ENCODE data around the gene KRT79.

KRT79 gene

GRCh38 chr12:52851787-52852186, 17.7 kb upstream of the KRT79 start:
- H3K27me3 ChIP-seq (ENCODE audit: control insufficient read depth, insufficient read depth, low read length): peaks cover 7% of the 10 kb centered on the region
- H3K9ac ChIP-seq (ENCODE audit: low read length): no peak overlapping the region
- H3K9me3 ChIP-seq (ENCODE audit: control insufficient read depth, low read length): no peaks in the 10 kb centered on the region
- H3K36me3 ChIP-seq (ENCODE audit: control insufficient read depth, insufficient read depth, low read length): no peaks in the 10 kb centered on the region
- H3K4me3 ChIP-seq (ENCODE audit: low read length): no peak overlapping the region
- H3K4me1 ChIP-seq (ENCODE audit: control insufficient read depth, insufficient read depth, low read length): no peaks in the 10 kb centered on the region

- Histone ChIP-seq H3K27me3 (ENCODE audit: control insufficient read depth, insufficient read depth, low read length) (peaks cover 7% of the 10 kb centered on the region), H3K9ac (ENCODE audit: low read length) (no peak overlapping the region), H3K4me1 (ENCODE audit: control insufficient read depth, insufficient read depth, low read length) (no peaks in the 10 kb centered on the region), H3K36me3 (ENCODE audit: control insufficient read depth, insufficient read depth, low read length) (no peaks in the 10 kb centered on the region), H3K4me3 (ENCODE audit: low read length) (no peak overlapping the region), H3K9me3 (ENCODE audit: control insufficient read depth, low read length) (no peaks in the 10 kb centered on the region)
These were observed 16.6 kb upstream of the KRT79 start for GRCh38 chr12:52850681-52851080.

- Histone ChIP-seq H3K4me1 (ENCODE audit: control insufficient read depth, insufficient read depth, low read length) (no peaks in the 10 kb centered on the region), H3K36me3 (ENCODE audit: control insufficient read depth, insufficient read depth, low read length) (no peaks in the 10 kb centered on the region), H3K9me3 (ENCODE audit: control insufficient read depth, low read length) (no peaks in the 10 kb centered on the region), H3K9ac (ENCODE audit: low read length) (no peak overlapping the region), H3K27me3 (ENCODE audit: control insufficient read depth, insufficient read depth, low read length) (peaks cover 7% of the 10 kb centered on the region), H3K4me3 (ENCODE audit: low read length) (no peak overlapping the region)
These were observed 15.4 kb upstream of the KRT79 start for GRCh38 chr12:52849511-52849910.

GRCh38 chr12:52848661-52849255, 14.6 kb upstream of the KRT79 start, which contains the start of gene KRT78:
Gene KRT78, minus strand, starts transcription at chr12:52848994. Its CDS starts 64 bp downstream, at chr12:52848930.
- H3K27me3 ChIP-seq (ENCODE audit: control insufficient read depth, insufficient read depth, low read length): peaks cover 7% of the 10 kb centered on the region
- no peaks in the 10 kb centered on the region for H3K9me3 ChIP-seq (ENCODE audit: control insufficient read depth, low read length)
- no peaks in the 10 kb centered on the region for H3K36me3 ChIP-seq (ENCODE audit: control insufficient read depth, insufficient read depth, low read length)
- H3K4me3 ChIP-seq (ENCODE audit: low read length): no peak within 1 kb of the TSS
- H3K9ac ChIP-seq (ENCODE audit: low read length): no peak within 1 kb of the TSS
- no peaks in the 10 kb centered on the region for H3K4me1 ChIP-seq (ENCODE audit: control insufficient read depth, insufficient read depth, low read length)

- Histone ChIP-seq H3K27me3 (ENCODE audit: control insufficient read depth, insufficient read depth, low read length) (peaks cover 4% of the 10 kb centered on the region), H3K36me3 (ENCODE audit: control insufficient read depth, insufficient read depth, low read length) (no peaks in the 10 kb centered on the region), H3K4me1 (ENCODE audit: control insufficient read depth, insufficient read depth, low read length) (no peaks in the 10 kb centered on the region), H3K4me3 (ENCODE audit: low read length) (no peak overlapping the region), H3K9ac (ENCODE audit: low read length) (no peak overlapping the region), H3K9me3 (ENCODE audit: control insufficient read depth, low read length) (no peaks in the 10 kb centered on the region)
These were observed 13.4 kb upstream of the KRT79 start for GRCh38 chr12:52847335-52848102.

- no peak overlapping the region for H3K4me3 ChIP-seq (ENCODE audit: low read length)
- peaks cover 4% of the 10 kb centered on the region for H3K27me3 ChIP-seq (ENCODE audit: control insufficient read depth, insufficient read depth, low read length)
- H3K9me3 ChIP-seq (ENCODE audit: control insufficient read depth, low read length): no peaks in the 10 kb centered on the region
- no peaks in the 10 kb centered on the region for H3K36me3 ChIP-seq (ENCODE audit: control insufficient read depth, insufficient read depth, low read length)
- no peaks in the 10 kb centered on the region for H3K4me1 ChIP-seq (ENCODE audit: control insufficient read depth, insufficient read depth, low read length)
- H3K9ac ChIP-seq (ENCODE audit: low read length): no peak overlapping the region
These were observed 12.4 kb upstream of the KRT79 start for GRCh38 chr12:52846356-52846970.

- Histone ChIP-seq H3K27me3 (ENCODE audit: control insufficient read depth, insufficient read depth, low read length) (peaks cover 4% of the 10 kb centered on the region), H3K9ac (ENCODE audit: low read length) (no peak overlapping the region), H3K4me3 (ENCODE audit: low read length) (no peak overlapping the region), H3K36me3 (ENCODE audit: control insufficient read depth, insufficient read depth, low read length) (no peaks in the 10 kb centered on the region), H3K4me1 (ENCODE audit: control insufficient read depth, insufficient read depth, low read length) (no peaks in the 10 kb centered on the region), H3K9me3 (ENCODE audit: control insufficient read depth, low read length) (no peaks in the 10 kb centered on the region)
These were observed 11.8 kb upstream of the KRT79 start for GRCh38 chr12:52845946-52846345.

GRCh38 chr12:52844386-52844785, 10.3 kb upstream of the KRT79 start:
- H3K27me3 ChIP-seq (ENCODE audit: control insufficient read depth, insufficient read depth, low read length): peaks cover 10% of the 10 kb centered on the region

GRCh38 chr12:52839436-52840105, 5.5 kb upstream of the KRT79 start:
- Histone ChIP-seq H3K4me3 (ENCODE audit: low read length) (no peak overlapping the region), H3K36me3 (ENCODE audit: control insufficient read depth, insufficient read depth, low read length) (no peaks in the 10 kb centered on the region), H3K4me1 (ENCODE audit: control insufficient read depth, insufficient read depth, low read length) (no peaks in the 10 kb centered on the region), H3K27me3 (ENCODE audit: control insufficient read depth, insufficient read depth, low read length) (peaks cover 18% of the 10 kb centered on the region), H3K9ac (ENCODE audit: low read length) (no peak overlapping the region), H3K9me3 (ENCODE audit: control insufficient read depth, low read length) (no peaks in the 10 kb centered on the region)

More at GRCh38 chr12:52844386-52844785, 10.3 kb upstream of the KRT79 start:
- H3K36me3 ChIP-seq (ENCODE audit: control insufficient read depth, insufficient read depth, low read length): no peaks in the 10 kb centered on the region
- no peaks in the 10 kb centered on the region for H3K4me1 ChIP-seq (ENCODE audit: control insufficient read depth, insufficient read depth, low read length)
- H3K9me3 ChIP-seq (ENCODE audit: control insufficient read depth, low read length): no peaks in the 10 kb centered on the region
- no peak overlapping the region for H3K9ac ChIP-seq (ENCODE audit: low read length)
- H3K4me3 ChIP-seq (ENCODE audit: low read length): no peak overlapping the region

GRCh38 chr12:52838609-52839435, 4.7 kb upstream of the KRT79 start:
- Histone ChIP-seq H3K9me3 (ENCODE audit: control insufficient read depth, low read length) (no peaks in the 10 kb centered on the region), H3K9ac (ENCODE audit: low read length) (no peak overlapping the region), H3K4me1 (ENCODE audit: control insufficient read depth, insufficient read depth, low read length) (no peaks in the 10 kb centered on the region), H3K36me3 (ENCODE audit: control insufficient read depth, insufficient read depth, low read length) (no peaks in the 10 kb centered on the region), H3K4me3 (ENCODE audit: low read length) (no peak overlapping the region), H3K27me3 (ENCODE audit: control insufficient read depth, insufficient read depth, low read length) (peaks cover 18% of the 10 kb centered on the region)

GRCh38 chr12:52837781-52838608, 3.9 kb upstream of the KRT79 start:
- Histone ChIP-seq H3K4me1 (ENCODE audit: control insufficient read depth, insufficient read depth, low read length) (peaks cover 4% of the 10 kb centered on the region), H3K27me3 (ENCODE audit: control insufficient read depth, insufficient read depth, low read length) (peaks cover 18% of the 10 kb centered on the region), H3K9me3 (ENCODE audit: control insufficient read depth, low read length) (no peaks in the 10 kb centered on the region), H3K9ac (ENCODE audit: low read length) (no peak overlapping the region), H3K4me3 (ENCODE audit: low read length) (no peak overlapping the region), H3K36me3 (ENCODE audit: control insufficient read depth, insufficient read depth, low read length) (no peaks in the 10 kb centered on the region)
